Stimulated activated CD8-positive, alpha-beta memory T cell treated with anti-CD3 and anti-CD28 coated beads, Interleukin-4, amount 100 ng/mL, for 1 hour (primary cell): ENCODE data around the gene DPP4.

Source experiments
- DNase-seq, 2 donors: peaks; one replicate each; pipeline ENCODE4 v3.0.0-alpha.2; 2020; ENCODE audit warnings: low read depth in 2 of 2, low spot score in 1 of 2

The DPP4 gene

GRCh38 chr2:162085090-162085891 is 11.3 kb upstream of the DPP4 start:
- no peak for DNase-seq

- no peak for DNase-seq
Measured at GRCh38 chr2:162084536-162084935, 10.5 kb upstream of the DPP4 start.

- DNase-seq: no peak
Measured at GRCh38 chr2:162082681-162083080, 8.7 kb upstream of the DPP4 start.

GRCh38 chr2:162082036-162082435 is 8.0 kb upstream of the DPP4 start:
- no peak for DNase-seq

GRCh38 chr2:162079514-162079913 is 5.5 kb upstream of the DPP4 start:
- DNase-seq: no peak

- no peak for DNase-seq
Measured at GRCh38 chr2:162075689-162076132, 1.7 kb upstream of the DPP4 start.

- no peak for DNase-seq
Measured at GRCh38 chr2:162074928-162075688, 1.1 kb upstream of the DPP4 start.

- DNase-seq: no peak
Measured at GRCh38 chr2:162074632-162074895, 549 bp upstream of the DPP4 start.

GRCh38 chr2:162072976-162073887 is 783 bp downstream of the DPP4 start:
- DNase-seq: no peak

GRCh38 chr2:162072181-162072702 is 1.8 kb downstream of the DPP4 start:
- no peak for DNase-seq

GRCh38 chr2:162071001-162071400 is 3.0 kb downstream of the DPP4 start:
- DNase-seq: no peak

GRCh38 chr2:162070228-162070936 is 3.6 kb downstream of the DPP4 start:
- DNase-seq: no peak

- DNase-seq: no peak
Measured at GRCh38 chr2:162069267-162069903, 4.6 kb downstream of the DPP4 start.

- DNase-seq: no peak
Measured at GRCh38 chr2:162067596-162067995, 6.4 kb downstream of the DPP4 start.

GRCh38 chr2:162065767-162066166 is 8.2 kb downstream of the DPP4 start:
- DNase-seq: no peak

GRCh38 chr2:162063899-162064298 is 10.1 kb downstream of the DPP4 start:
- no peak for DNase-seq

- no peak for DNase-seq
Measured at GRCh38 chr2:162063281-162063680, 10.7 kb downstream of the DPP4 start.

- DNase-seq: no peak
Measured at GRCh38 chr2:162062559-162062958, 11.5 kb downstream of the DPP4 start.

- no peak for DNase-seq
Measured at GRCh38 chr2:162061021-162061420, 13.0 kb downstream of the DPP4 start.

GRCh38 chr2:162060532-162060931 is 13.5 kb downstream of the DPP4 start:
- no peak for DNase-seq
